ENCODE results near the gene PDZRN4.
"Not testable (repeated sequence)": the region's sequence is repeated elsewhere in the genome, so short reads cannot be mapped to it uniquely, and the experiment has no call there.

PDZRN4 gene

DNA sequence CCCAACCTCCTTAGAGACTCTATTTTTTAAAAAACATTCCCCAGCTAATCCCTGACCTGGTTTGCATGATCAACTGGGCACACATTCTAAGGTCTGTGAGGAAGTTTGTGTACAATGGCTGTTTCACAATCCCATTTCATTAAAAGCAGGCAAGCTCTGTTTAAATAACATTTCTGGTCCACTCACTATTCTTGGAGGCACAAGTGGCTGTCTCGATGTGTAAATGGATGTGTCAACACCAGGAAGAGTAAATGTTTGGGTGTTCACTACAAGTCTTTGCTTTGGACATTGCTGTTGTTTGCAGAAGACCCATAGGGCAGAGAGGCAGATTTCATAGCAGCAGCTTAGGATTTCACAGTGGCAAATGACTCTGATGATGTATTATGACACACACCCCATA lies 98.3 kb downstream of the PDZRN4 start:
- no peak for DNase-seq

DNA sequence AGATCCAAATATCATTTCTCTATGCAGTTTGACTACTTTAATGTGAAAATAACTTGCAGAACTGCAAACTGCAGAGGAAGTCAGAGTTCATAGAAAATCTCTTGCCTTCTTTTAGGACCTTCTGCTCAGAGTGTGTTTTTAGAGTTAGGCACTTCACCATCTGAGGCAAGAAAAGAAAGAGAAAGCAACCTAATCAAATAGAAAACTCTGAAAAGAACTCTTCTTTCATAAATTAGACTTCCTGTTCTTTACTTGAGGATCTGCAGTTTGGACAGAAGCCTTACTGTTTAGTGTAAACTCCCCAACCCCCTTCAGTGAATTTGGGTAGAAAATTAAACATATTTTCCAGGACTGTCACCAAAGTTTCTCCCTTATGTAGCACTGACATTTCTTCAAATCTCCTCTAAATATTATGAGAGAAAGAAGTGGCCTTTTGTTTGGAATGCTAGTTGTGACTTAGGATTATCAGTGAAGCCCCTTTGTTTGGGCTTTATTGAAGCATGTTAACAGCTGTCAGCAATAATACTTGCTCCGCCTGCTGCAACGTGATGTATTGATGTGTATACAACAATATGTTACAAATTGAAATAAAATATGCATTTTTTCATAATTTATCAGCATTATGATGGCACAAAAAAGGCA lies 99.5 kb downstream of the PDZRN4 start:
- DNase-seq: no peak

DNA sequence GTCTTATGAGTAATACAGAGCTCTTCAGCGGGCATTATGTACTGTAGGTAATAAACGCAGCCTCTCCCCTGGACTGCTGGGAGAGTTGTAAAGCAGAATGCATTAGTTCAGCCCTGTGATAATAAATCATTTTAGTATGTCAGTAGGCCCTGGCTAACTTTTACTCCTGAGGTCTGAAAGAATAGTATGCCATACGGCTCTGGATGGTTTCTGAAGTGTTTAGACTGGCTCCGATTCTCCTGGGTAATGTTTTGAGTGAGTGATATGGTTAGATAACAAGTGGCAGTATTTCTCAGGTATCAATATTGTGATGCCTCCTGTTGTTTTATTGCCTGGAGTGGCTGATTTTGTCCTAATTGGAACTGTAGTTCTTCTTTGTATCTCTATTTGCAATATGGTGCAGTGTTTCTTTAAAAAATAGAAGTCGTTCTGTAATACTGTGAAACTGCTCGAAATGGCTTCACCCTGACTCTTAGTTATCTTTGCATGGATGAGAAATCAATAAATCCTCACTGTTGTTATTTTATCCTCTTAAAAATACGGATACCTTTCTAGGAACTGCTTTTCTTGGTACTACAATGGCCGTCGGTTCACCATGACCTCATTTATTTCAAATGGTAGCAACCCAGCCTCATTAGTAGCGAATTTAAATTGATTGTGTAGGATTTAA lies 100.2 kb downstream of the PDZRN4 start:
- peak; percentile 73 for DNase-seq

DNA sequence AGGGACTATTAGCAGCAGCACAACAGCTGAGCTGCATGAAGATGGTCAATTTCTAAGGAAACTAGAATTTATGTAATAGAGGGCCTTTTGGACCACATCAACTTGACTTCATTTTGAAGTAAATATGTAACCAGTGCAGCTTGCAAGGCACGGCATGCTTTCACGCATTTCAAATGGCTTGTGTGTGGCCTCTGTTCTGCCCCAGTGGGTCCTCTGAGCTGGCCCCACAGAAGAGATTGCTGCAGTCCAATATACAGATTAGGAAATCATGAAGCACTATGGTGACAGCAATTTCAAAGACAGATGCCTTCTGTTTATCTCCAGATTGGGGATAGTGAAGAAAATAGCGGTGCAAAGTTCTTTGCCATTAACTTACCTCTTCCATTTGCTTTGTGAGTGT lies 101.4 kb downstream of the PDZRN4 start:
- no peak for DNase-seq

DNA sequence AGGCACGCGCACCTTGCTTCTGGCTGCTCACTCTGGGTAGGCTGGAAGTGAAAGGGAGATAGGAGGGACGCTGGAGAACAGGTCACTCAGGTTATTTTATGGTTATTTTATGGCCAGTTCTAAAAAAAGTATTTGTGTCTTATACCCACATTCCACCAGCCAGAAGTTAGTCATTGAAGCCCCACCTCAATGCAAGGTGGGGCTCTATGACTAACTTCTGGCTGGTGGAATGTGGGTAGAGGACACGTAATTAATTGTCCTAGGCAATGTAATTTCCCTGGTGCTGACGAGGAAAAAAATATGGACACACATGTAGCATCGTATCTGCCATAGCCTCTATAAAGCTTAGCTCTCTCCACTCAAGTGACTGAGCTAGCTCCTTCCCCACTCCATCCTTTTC lies 104.9 kb downstream of the PDZRN4 start:
- no peak for DNase-seq

DNA sequence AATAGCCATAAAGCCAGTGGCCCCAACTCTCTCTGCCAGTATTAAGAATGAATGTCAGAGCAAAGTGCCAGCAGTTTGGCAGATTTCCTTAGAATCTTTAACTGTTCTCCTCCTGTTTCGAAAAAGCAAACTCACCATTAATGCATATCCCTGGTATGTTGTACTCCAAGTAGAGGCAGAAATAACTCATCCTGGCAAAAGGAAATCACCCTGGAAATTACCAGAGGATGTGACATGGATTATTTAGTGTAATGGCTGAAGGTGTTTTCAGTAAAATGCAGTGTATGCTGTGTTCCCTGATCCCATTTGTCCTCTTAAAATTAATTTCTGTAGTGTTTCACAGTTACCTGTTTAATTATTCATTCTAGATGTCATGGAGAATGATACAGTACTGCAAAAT lies 105.3 kb downstream of the PDZRN4 start:
- no peak for DNase-seq

DNA sequence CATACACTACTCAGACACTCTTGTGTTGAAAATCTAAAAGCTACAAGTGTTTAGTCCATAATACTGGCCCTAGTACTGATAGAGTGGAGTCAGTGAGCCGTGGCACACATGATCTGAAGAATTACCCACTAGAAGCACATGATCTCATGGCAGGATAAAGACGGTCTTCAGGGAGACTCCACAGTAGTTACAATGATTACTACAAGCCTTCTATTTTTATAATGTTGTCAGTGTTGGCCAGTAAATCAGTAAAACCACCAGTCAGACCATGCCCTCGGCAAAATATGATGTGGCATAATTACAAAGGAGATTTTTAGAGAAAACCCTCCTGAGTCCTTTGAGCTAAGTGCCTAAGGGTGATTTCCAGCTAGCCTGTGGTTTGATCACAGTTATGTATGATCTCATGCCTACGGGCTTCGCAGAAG lies 114.9 kb downstream of the PDZRN4 start:
- no peak for DNase-seq

DNA sequence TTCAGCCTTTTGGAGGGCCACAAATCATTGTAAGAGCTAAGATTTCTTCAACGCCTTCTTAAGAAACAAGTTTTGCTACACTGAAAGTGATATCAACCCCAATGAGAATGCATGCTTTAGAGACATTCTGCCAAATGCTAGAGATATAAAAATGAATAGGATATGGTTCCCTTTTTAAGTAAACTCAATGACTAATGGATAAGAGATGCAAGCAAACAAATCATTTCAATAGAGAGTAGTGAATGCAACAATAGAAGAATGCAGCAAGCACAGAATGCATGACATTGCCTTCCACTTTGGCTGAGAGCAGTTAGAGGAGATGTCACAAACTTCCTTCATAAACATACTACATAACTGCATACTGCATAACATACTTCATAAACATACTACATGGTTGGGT lies 116.4 kb downstream of the PDZRN4 start:
- no peak for DNase-seq

DNA sequence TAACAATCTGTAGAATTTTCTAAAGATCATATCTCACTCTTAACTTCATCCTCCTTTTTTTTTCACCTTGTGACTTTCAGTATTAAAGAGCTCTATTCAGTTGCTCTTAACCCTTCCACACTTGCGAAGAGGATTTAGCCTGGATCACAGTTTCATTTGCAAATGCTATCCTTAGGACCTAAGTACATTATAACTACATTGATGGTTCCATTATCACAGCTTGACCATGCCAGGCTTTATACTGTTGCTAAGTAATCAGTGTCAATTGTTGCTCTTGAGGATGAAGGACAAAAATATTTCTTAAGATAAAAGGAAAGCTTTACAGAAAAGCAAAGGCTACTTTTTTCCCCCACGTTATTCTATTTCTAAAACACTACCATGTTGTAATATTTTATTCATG lies 122.2 kb downstream of the PDZRN4 start:
- no peak for DNase-seq

DNA sequence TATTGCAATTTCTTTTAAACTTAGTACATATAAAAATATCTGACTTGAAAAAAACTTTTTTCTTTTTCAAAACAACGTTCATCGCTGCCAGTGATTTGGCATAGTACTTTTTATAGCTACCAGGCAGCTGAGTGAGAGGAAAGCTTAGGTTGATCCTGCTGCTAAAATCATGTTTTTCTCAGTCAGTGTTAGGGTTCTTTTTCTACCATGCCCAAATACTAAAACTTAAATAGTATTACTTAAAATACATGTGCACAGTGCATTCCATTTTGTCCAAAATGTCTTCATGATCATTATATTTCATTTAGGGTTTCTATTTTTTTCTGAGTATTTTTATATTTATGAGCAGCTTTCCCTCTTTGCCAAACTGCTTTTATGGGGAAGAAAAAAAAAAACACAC lies 123.8 kb downstream of the PDZRN4 start:
- DNase-seq: no peak

DNA sequence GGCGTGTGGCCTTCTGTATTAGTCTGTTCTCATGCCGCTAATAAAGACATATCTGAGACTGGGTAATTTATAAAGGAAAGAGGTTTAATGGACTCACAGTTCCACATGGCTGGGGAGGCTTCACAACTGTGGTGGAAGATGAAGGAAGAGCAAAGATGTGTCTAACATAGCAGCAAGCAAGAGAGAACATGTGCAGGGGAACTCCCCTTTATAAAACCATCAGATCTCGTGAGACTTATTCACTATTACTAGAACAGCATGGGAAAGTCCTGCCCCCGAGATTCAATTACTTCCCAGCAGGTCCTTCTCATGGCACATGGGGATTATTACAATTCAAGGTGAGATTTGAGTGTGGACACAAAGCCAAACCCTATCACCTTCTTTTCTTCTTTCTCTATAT lies 124.3 kb downstream of the PDZRN4 start:
- DNase-seq: not testable (repeated sequence)

DNA sequence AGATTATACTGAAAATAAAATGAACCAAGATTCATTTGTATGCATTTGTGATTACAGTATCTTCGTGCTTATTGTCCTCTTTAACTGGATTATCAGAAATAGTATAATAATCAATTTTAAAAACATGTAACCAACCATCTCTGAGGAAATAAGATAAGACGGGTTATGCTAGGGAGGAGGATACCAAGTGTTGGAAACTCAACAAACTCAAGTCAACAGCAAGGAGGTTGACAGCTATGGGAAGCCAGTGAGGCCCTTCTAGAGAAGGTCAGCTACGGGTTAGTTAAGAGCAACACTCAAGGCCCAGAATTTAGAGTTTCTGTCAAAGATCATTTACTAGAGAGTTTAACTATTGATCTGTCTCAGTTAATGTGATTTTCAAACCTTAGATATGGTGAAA lies 137.2 kb downstream of the PDZRN4 start:
- no peak for DNase-seq

DNA sequence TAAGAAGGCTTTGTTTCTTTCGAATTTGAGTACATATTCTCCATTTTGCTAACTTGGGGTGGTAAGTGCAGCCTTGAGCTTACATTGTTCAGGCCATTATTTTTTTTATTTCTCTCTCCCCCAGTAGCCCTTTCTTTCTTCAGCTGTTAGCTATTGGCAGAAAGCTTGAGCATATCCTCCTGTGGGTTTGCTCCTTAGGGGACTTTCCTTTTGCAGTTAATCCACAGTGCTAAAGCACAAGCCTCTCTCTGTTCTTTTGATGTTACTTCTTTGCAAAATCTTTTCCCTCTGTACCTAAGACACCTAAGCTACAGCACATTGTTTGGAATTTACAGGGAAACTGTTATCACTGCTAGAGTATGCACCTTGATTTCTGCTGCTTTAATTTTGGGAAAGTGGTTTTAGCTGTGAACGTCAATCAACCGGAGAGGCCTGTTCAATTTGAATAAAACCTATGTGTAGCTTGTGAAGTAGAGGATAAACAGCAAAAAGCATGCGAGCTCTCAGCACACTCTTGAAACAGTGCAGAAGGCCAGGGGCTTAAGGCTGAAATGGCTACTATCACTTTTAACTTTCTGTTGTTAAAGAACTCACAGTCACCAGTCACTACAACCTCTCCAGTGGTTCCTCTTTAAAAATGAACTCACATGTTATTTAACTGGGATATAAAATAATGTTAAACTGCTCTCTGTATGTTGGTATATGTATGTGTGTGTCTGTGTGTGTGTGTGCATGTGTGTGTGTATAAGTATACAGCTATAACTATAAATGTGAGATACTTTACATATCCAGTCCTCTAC lies 139.2 kb downstream of the PDZRN4 start:
- DNase-seq: no peak

DNA sequence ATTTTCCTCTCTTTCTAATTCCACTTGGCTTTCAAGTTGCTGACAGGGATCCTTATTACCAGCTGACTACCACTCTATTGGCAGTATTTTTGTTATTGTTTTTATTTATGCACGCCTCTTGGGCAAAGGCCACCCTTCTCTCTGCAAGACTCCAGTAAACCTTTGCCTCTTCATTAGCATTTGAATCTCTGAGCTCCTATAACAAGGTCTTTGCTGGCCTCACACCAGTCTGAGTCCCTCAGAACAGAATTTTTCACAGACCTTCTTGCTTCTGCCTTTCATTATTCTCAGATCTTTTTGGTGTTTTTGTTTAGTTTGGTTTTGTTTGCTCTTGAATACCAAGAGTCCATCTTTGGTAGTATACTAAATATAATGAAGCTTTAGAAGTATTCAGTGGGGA lies 145.9 kb downstream of the PDZRN4 start:
- DNase-seq: no peak

DNA sequence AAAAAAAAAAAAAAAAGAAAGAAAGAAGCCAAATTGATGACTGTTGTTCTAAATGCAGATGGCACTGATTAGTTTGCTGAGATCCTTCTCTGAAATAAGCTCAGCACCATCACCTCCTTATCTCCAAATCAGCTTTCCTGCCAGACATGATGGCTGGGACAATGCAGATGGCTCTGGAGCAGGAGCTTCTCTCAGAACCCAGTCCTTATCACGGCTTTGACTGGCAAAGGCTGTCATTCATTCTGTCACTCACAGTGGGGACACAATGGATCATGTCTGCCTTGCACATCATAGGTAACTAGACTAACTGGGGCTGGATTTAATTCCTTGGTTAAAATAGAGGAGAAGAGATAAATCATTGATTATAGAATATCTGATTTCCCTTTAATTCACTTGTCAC lies 146.3 kb downstream of the PDZRN4 start:
- DNase-seq: no peak

DNA sequence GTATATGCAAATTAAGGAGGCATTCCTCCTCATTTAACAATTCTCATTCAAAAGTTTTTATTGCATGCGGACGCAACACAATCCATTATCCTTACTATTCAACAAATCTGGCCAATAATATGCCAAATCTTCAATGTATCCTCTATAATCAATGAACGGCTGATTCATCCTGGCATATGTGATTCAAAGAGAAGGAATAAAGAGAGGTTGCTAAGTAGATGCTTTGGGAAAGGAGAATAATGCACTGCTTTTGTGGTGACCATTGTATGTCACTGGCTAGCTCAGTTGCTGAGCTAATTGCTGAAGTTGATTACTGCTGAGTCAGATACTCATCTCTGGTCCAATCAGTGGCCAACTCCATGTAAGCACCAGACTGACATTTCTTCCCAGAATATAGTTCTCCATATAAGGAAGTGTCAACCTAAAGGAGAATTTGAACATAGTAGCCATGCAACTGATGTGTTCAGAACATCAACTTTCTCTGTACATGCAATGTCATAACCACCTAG lies 148.0 kb downstream of the PDZRN4 start:
- DNase-seq: no peak

DNA sequence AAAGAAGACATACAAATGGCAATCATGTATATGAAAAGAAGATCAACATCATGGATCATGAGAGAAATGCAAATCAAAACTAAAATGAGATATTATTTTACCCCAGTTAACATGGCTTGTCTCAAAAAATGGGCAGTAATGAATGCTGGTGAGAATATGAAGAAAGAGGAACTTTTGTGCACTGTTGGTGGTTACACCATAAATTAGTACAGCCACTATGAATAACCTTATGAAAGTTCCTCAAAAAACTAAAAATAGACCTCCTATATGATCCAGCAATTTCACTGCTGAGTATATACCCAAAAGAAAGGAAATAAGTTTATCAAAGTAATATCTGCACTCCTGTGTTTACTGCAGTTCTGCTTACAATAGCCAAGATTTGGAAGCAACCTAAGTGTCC lies 151.7 kb downstream of the PDZRN4 start:
- DNase-seq: no peak

DNA sequence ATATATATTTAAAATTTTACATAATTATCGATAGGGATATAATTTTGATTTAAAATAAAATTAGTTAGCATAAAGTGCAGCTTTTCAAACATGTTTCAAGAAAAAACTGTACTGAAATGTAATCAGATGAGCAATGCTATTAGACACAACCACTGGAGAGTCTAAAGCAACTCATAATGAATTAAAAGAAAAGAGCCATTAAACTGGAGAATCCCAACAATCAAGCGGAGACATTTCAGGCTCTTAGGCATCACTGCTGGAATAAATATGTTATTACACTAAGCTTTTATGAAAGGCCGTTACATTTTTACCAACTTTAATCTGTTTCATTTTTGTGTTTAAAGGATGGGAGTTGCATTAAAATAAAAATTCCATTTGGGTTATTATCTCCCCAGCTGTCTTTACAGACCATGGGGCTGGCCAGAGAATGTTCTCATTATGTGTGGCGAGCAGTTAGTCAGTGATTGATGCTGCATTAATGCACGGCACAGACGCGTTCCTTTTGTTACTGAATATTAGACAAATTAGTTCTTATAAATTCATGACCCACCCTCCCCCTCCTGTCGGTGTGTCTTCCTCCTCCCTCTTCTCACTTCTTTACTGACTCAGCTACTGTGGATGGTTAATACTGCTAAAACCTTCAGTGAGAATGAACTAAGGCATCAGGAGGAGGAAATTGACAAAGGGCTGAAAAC lies 156.8 kb downstream of the PDZRN4 start:
- DNase-seq: no peak

DNA sequence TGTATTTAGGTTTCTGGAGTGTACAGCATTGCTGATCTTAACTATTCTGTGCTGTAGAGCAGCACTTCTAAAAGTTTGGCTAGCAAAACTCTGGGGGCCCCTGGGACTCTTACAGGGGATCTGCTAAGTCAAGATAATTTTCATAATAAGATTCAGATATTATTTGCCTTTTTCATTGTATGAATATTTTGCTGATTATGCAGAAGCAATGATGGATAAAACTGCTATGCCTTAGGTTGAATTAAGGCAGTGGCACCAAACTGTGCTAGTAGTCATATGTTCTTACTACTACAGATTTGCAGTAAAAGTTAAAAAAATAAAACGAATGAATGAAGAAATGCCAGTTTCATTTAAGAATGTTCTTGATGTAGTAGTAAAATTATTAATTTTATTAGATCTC lies 160.1 kb downstream of the PDZRN4 start:
- DNase-seq: no peak

DNA sequence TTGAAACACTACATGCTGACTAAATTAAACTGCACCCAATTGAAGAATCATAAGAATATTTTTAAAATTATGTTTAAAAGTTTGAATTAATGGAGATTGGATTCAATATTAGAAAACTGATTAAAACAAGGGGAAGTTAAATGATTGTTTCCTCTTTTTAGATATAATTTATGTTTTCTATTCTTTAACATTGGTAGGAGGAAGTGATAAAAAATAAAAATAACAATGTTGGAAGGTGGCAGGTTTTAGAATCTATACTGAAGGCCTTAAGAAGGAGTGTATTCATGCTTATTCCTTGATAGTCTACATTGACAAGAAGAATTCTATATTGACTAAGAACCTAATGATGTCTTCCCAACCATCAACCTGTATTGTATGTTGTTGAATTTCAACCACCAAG lies 168.1 kb downstream of the PDZRN4 start:
- no peak for DNase-seq

DNA sequence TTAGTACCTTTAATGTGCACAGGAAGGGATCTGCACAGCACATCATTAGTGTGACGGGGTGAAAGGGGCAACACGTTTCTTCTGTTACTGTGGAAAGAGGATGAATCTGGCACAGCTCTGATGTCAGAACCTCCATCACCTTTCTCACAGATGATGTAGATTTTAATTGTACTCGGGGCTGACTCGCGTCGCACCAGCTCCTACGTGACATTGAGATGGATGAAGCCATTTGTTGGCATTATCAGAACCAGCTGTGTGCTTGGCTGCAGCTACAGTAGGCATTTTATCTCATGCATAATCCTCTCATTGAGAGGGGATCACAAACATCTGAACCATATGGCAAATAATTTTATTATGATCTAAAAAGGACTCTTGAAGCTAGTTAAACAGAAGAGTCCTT lies 173.6 kb downstream of the PDZRN4 start:
- DNase-seq: peak; percentile 91

DNA sequence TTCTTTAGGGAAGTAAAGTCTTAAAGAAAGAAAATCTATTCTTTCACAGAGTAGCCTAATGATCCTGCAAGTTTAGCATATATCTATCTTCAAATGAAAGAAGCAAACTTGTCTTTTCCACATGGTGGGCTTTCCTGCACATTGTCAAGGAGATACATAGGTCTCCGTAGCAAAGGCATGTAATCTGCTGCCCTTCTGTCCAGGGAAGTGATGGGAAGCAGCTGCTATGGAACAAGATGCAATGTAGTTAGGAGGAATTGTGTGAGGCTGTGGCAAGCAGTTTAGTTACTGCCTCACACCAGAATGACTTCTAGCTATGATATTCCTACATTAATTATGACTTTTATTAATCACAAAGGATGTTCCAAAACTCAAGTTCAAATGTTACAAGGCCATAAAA lies 174.4 kb downstream of the PDZRN4 start:
- DNase-seq: no peak

DNA sequence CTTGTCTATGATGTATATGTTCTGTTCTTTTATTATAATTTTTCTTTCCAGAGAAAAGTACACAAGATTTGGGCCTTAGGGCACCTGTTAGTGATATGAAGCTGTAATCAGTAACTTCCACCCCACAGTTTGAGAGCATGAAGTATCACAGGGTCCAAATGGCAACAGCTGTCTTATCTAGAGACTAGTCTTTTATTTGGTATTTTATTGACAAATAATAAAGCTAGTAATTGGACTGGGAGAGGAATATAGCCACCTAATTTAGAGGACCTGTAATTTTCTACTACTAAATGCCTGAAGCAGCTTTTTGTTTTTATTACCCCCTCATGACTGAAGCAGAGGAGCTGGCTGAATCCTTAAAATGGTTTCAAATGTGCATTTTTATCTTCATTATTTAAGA lies 174.8 kb downstream of the PDZRN4 start:
- no peak for DNase-seq

All from NCI-H524 treated with DMSO at 0.1 percent for 48 hours (cell line).